Type B pancreatic cell (in vitro differentiated cells): Measurements from ENCODE around the gene FAM90A1. TPM values are rescaled to one million over a fixed set of nuclear protein-coding genes. Genes with fewer than 3 reads are reported as not detected.
"Not testable (repeated sequence)": the region's sequence is repeated elsewhere in the genome, so short reads cannot be mapped to it uniquely, and the experiment has no call there.

Source experiments
- DNase-seq: peaks from one replicate; pipeline ENCODE4 v3.0.0; 2021; ENCODE audit warnings: mixed read lengths; ENCODE audit not compliant: unreplicated experiment; ENCODE audit errors: extremely low spot score
- H3K27ac Mint-ChIP-seq: 2 replicates; pipeline ENCODE4 v1.8.0; 2021; ENCODE audit warnings: mild to moderate bottlenecking, mixed read lengths
- H3K27me3 Mint-ChIP-seq: 2 replicates; pipeline ENCODE4 v1.8.0; 2021; ENCODE audit warnings: mixed read lengths
- H3K36me3 Mint-ChIP-seq: 2 replicates; pipeline ENCODE4 v1.8.0; 2021; ENCODE audit warnings: mixed read lengths
- H3K4me1 Mint-ChIP-seq: one replicate; pipeline ENCODE4 v1.8.0; 2021; ENCODE audit warnings: mixed read lengths; ENCODE audit not compliant: unreplicated experiment
- H3K4me3 Mint-ChIP-seq: 2 replicates; pipeline ENCODE4 v1.8.0; 2021; ENCODE audit warnings: mild to moderate bottlenecking, mixed read lengths
- H3K9me3 Mint-ChIP-seq: 2 replicates; pipeline ENCODE4 v1.8.0; 2021; ENCODE audit warnings: mixed read lengths
- total RNA-seq: library from RNA; stranded (reverse); gene quantifications from 2 replicates; pipeline ENCODE4 v1.2.1, GENCODE V29; 2021; ENCODE audit warnings: low replicate concordance
- TF ChIP-seq, protein P1 (sequence below): fragments of 200-600 bp; sonication (generic); conservative IDR thresholded peaks from 2 replicates; pipeline ENCODE4 v1.5.0; 2021; ENCODE audit warnings: antibody characterized with exemption, mild to moderate bottlenecking

The FAM90A1 gene
- total RNA-seq, 1 donor from 2014 or later, result not detected

DNA sequence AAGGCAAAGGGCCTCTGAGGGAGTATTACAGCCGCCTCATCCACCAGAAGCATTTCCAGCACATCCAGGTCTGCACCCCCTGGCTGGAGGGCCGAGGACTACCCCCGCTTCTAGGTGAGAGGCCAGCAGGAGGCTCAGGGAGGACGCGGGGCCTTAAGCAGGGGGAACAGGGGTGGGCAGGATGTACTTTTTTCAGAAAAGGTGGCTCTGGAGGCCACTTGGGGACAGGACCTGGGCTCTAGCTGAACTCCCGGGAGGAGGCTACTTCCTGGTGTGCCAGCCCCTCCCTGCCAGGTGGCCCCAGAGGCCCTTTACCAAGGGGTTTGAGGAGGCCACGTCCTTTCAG, 287 bp upstream of the FAM90A1 start:
- not testable (repeated sequence) for H3K9me3 Mint-ChIP-seq, DNase-seq, H3K27me3 Mint-ChIP-seq, H3K36me3 Mint-ChIP-seq, H3K27ac Mint-ChIP-seq, H3K4me1 Mint-ChIP-seq
- peak overlapping the region; percentile 31 for H3K4me3 Mint-ChIP-seq

DNA sequence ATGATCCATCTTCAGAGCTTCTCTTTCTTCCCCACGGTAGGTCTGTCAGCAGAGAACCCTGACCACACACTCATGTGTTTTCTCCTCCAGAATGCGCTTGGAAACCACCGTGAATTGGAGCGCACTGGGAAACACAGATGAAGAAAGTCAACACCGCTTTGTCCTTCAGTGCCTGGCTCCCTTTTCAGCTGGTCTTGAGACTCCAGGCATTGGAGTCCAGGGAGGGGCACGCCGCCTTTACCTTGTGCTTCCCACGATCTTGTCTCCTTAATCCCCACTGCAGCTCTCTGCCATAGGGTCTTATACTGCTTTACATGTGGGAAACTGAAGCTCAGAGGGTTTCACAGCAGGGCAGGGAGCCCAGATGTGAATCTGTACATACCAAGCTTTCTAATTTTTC, 1.1 kb downstream of the FAM90A1 start:
- H3K27ac Mint-ChIP-seq, result no peak overlapping the region
- H3K36me3 Mint-ChIP-seq, result no peaks in the 10 kb centered on the region
- no peak overlapping the region for H3K4me3 Mint-ChIP-seq
- TF ChIP-seq, protein P1, sequence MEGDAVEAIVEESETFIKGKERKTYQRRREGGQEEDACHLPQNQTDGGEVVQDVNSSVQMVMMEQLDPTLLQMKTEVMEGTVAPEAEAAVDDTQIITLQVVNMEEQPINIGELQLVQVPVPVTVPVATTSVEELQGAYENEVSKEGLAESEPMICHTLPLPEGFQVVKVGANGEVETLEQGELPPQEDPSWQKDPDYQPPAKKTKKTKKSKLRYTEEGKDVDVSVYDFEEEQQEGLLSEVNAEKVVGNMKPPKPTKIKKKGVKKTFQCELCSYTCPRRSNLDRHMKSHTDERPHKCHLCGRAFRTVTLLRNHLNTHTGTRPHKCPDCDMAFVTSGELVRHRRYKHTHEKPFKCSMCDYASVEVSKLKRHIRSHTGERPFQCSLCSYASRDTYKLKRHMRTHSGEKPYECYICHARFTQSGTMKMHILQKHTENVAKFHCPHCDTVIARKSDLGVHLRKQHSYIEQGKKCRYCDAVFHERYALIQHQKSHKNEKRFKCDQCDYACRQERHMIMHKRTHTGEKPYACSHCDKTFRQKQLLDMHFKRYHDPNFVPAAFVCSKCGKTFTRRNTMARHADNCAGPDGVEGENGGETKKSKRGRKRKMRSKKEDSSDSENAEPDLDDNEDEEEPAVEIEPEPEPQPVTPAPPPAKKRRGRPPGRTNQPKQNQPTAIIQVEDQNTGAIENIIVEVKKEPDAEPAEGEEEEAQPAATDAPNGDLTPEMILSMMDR, result no peak
- H3K27me3 Mint-ChIP-seq, result no peaks in the 10 kb centered on the region
- DNase-seq, result no peak
- H3K9me3 Mint-ChIP-seq, result no peaks in the 10 kb centered on the region
- H3K4me1 Mint-ChIP-seq, result no peaks in the 10 kb centered on the region

DNA sequence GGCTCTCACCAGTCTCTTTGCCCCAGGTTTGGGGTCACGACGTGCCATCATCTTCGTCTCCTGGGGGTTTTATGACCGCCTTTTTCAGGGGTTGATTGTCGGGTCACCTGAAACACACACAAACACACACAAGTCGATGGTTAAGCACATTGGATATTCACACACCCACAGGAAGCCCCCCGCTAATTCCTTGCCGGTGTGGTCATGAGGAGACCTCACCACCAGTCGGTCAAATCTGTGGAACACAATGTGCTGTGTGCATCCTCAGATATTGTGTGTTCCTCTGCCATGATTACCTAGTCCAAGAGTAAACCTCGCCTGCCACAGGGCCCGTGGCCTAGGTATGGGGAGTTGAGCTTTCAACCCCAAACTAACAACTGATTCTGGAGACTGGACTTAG, 2.6 kb downstream of the FAM90A1 start:
- not testable (repeated sequence) for H3K4me3 Mint-ChIP-seq, H3K9me3 Mint-ChIP-seq, DNase-seq, H3K27me3 Mint-ChIP-seq, H3K4me1 Mint-ChIP-seq, H3K27ac Mint-ChIP-seq, H3K36me3 Mint-ChIP-seq

DNA sequence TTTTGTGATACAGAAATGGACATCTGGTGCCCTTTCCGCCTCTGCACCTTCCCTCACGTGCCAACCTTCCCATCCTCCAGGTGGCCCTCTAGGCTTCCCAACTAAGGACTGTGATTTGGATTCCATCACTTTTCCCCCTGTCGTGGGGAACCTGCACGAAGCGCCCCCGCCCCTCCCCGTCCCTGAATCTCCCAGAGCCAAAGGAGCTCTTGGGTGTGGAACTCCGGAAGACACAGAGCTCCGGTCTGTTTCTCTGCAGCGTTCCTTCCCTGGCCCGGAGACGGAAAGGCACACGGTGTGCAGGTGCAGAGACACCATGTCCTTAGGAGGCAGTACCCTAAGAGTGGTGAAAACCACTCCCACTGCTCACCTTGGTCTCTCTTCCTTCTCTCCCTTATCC, 3.8 kb downstream of the FAM90A1 start:
- H3K4me3 Mint-ChIP-seq, H3K27ac Mint-ChIP-seq, H3K36me3 Mint-ChIP-seq, DNase-seq, H3K27me3 Mint-ChIP-seq, H3K4me1 Mint-ChIP-seq, H3K9me3 Mint-ChIP-seq: not testable (repeated sequence)

DNA sequence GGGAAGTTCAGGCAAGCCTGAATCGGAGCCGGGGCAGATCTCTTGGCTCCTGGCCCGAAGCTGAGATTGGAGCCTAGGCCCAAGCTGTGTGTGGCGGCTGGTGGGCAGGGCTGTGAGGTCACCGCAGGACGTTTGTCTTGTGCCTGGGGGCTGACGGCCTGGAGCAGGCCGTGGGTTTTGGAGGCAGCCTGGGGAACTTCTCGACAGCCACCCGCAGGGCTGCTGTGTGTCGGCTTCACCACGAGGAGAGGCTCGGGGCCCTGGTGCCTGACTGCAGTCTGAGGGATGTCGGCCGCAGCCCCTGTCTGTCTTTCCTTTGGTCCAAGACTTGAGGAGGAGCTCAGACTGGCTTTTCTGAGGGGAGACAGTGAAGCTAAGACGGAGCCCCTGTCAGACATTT, 5.1 kb downstream of the FAM90A1 start:
- H3K27me3 Mint-ChIP-seq, H3K9me3 Mint-ChIP-seq, H3K27ac Mint-ChIP-seq, H3K36me3 Mint-ChIP-seq, DNase-seq, H3K4me1 Mint-ChIP-seq, H3K4me3 Mint-ChIP-seq: not testable (repeated sequence)

DNA sequence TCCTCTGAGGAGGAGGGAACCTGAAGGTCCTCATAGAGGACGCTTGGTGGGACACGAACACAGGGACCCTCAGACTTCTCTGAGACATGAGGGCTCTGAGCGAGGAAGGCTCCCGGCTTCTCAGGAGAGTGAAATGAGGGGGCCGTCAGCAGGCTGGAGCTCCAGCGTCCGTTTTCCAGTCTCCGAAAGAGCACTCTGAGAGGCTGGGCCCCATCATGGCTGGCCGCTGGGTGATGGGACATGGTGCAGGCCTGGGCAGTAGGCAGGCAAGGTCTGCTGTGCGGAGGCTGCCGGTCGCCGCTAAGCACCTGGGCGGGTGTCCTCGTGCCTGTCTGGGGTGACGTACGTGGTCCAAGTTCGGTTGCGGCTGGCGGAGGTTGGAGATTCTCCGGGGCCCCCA, 5.6 kb downstream of the FAM90A1 start:
- not testable (repeated sequence) for H3K36me3 Mint-ChIP-seq, H3K4me3 Mint-ChIP-seq, H3K9me3 Mint-ChIP-seq, H3K27ac Mint-ChIP-seq, H3K27me3 Mint-ChIP-seq, H3K4me1 Mint-ChIP-seq, DNase-seq

DNA sequence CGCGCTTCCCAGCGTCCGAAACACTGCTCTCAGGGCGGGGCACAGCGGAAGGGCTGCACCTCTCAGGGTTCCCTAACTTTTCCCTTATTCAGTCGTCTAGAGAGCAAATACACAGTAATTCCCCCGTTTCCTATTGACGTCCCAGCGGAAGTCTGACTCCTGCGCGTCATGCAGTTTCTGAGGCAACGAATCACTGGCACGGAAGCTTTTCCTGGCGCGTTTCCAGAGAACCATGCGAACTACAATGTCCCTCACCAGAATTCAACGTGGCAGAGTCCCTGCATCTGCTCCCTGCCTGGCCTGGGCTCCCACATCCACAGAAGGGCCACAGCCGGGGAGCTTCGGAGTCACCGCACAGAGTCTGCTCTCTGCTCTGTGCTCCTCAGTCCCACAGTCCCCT, 6.0 kb downstream of the FAM90A1 start:
- not testable (repeated sequence) for H3K9me3 Mint-ChIP-seq, H3K4me1 Mint-ChIP-seq, H3K27me3 Mint-ChIP-seq, H3K36me3 Mint-ChIP-seq, H3K27ac Mint-ChIP-seq, DNase-seq, H3K4me3 Mint-ChIP-seq

DNA sequence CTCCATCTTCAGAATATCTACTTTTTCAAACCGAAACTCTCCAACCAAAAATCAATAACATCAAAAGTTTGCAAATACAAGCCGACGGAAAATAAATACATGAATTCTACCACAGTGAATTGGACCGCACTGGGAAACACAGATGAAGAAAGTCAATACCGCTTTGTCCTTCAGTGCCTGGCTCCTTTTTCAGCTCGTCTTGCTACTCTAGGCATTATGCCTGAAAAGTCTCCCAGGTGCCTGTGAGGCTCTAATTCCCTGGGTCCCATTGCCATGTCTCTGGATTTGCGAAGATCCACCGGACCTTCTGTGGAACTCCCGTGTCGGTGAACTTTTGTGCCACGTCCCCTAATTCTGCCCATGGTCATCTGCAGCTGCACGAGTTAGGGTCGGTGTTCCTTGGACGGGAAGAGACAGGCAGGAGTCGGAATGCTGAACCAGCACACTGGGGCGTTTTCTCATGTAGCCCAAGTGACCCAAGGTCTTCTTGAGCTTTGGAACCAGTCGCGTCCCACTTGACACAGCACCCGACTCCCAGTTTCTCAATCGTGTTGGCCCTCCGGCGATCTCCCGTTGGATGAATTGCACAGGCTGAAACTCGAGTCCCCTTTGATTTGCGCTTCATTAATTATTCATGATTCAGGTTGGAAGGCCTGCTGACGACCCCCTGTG, 8.6 kb downstream of the FAM90A1 start:
- DNase-seq, H3K4me1 Mint-ChIP-seq, H3K27ac Mint-ChIP-seq, H3K9me3 Mint-ChIP-seq, H3K36me3 Mint-ChIP-seq, H3K27me3 Mint-ChIP-seq, H3K4me3 Mint-ChIP-seq: not testable (repeated sequence)

DNA sequence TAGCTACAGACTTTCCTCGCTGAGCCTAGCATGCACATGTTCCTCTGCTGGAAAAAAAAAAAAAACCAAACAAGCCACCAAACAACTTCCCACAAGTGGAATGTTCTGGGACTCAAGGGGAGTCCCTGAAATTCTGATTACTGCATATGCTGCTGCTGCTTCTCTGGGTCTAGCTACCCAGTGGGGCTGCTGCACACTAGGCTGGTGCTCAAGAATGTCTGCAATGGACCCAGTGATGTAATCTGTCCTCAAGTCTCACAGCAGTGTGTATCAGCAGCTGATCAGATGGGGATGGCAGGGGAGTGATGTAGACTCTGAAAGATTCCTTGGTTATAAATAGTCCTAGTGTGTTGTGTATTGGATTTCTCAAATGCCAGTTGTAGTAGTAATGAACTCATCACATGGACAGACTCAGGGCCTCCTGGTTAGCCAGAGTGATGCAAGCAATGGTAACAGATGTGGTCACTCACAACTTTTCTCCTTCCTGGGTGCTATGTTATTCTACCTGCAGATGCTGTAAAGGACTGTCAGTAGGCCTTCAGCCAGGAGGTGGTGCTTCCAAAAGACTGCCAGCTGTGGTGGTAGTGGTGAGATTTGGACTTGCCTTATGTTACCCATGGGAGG, 29.6 kb downstream of the FAM90A1 start:
- H3K4me1 Mint-ChIP-seq, H3K9me3 Mint-ChIP-seq, DNase-seq, H3K27ac Mint-ChIP-seq, H3K36me3 Mint-ChIP-seq, H3K27me3 Mint-ChIP-seq, H3K4me3 Mint-ChIP-seq: not testable (repeated sequence)

DNA sequence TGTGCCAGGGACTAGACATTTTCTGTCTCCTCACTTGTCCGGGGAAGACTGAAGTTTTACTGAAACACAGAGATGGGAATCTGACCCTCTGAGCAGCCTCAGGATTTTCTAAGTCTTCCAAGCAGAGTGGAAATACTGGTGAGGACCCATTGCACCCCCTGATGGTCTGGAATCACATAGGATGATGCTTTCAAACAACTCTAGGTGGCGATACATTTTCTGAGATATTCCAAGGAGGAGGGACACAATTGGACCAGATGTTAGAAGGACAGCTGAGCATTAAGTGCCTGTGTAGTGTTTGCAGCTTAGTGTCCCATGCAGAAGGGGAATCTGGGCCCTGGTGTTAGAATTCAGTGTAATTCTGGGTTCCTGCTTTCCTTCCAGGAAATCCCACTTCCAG, 39.3 kb downstream of the FAM90A1 start:
- H3K27me3 Mint-ChIP-seq, DNase-seq, H3K9me3 Mint-ChIP-seq, H3K4me3 Mint-ChIP-seq, H3K4me1 Mint-ChIP-seq, H3K27ac Mint-ChIP-seq, H3K36me3 Mint-ChIP-seq: not testable (repeated sequence)

DNA sequence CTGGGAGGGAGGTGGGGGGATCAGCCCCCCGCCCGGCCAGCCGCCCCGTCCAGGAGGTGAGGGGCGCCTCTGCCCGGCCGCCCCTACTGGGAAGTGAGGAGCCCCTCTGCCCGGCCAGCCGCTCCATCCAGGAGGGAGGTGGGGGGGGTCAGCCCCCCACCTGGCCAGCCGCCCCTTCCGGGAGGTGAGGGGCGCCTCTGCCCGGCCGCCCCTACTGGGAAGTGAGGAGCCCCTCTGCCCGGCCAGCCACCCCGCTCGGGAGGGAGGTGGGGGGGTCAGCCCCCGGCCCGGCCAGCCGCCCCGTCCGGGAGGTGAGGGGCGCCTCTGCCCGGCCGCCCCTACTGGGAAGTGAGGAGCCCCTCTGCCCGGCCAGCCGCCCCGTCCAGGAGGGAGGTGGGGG, 43.2 kb downstream of the FAM90A1 start:
- H3K4me1 Mint-ChIP-seq, H3K27ac Mint-ChIP-seq, DNase-seq, H3K27me3 Mint-ChIP-seq, H3K36me3 Mint-ChIP-seq, H3K9me3 Mint-ChIP-seq, H3K4me3 Mint-ChIP-seq: not testable (repeated sequence)

DNA sequence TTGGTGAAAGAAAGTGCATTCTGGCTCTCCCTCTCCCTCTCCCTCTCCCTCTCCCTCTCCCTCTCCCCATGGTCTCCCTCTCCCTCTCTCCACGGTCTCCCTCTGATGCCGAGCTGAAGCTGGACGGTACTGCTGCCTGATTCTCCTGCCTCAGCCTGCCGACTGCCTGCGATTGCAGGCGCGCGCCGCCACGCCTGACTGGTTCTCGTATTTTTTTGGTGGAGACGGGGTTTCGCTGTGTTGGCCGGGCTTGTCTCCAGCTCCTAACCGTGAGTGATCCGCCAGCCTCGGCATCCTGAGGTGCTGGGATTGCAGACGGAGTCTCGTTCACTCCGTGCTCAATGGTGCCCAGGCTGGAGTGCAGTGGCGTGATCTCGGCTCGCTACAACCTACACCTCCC, 44.1 kb downstream of the FAM90A1 start:
- H3K4me1 Mint-ChIP-seq, DNase-seq, H3K36me3 Mint-ChIP-seq, H3K27me3 Mint-ChIP-seq, H3K27ac Mint-ChIP-seq, H3K4me3 Mint-ChIP-seq, H3K9me3 Mint-ChIP-seq: not testable (repeated sequence)

DNA sequence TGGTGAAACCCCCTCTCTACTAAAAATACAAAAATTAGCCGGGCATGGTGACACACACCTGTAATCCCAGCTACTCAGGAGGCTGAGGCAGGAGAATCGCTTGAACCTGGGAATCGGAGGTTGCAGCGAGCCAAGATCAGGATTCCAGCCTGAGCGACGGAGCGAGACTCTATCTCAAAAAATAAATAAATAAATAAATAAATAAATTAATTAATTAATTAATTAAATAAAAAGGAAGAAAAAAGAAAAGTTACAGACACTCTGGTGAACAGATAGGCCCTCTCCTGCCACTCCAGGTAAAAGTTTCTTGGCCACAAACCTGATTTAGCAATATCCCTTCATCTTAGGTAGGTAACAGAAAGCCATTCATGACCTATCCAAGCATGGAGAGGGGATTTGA, 44.5 kb downstream of the FAM90A1 start:
- H3K27me3 Mint-ChIP-seq, result not testable (repeated sequence)

DNA sequence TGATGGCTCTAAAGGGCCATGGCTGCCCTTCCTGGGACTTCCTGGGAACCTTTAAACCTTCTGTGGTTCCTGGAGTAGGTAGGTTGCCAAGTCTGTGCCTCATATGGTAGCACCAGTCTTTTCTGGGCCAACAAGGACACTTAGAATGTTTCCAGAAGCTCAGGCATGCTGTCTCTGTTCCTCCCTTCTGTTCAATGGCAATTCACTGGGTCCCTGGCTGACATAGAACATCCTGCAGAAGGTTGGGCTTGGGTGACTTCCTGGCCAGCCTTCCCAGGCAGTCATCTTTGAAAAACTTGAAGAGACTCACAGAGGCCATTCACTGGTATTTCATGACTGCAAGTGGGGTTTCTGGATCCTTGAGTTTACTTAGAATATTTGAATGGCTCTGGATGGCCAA, 46.1 kb downstream of the FAM90A1 start:
- DNase-seq, H3K27me3 Mint-ChIP-seq, H3K27ac Mint-ChIP-seq, H3K36me3 Mint-ChIP-seq, H3K9me3 Mint-ChIP-seq, H3K4me1 Mint-ChIP-seq: not testable (repeated sequence)
- peak overlapping the region; percentile 83 for H3K4me3 Mint-ChIP-seq

More for the DNA sequence above, 44.5 kb downstream of the FAM90A1 start:
- not testable (repeated sequence) for DNase-seq, H3K4me1 Mint-ChIP-seq, H3K4me3 Mint-ChIP-seq, H3K36me3 Mint-ChIP-seq, H3K27ac Mint-ChIP-seq, H3K9me3 Mint-ChIP-seq
